MCF 10A (cell line): Measurements from ENCODE around the gene GDPD3. TPM values are rescaled to one million over a fixed set of nuclear protein-coding genes. Genes with fewer than 3 reads are reported as not detected.

Experiments used
- BruUV-seq: library from RNA; stranded (reverse); fragments of 400-500 nt; replicated peaks from 2 replicates; lab custom pipeline; 2021; lab: Mats Ljungman, UMichigan
- CTCF ChIA-PET: fragments of 300-600 bp; sonication (Branson Sonifier 250); formaldehyde crosslinking; extraction: SDS; loops from one replicate; lab custom pipeline; 2021; ENCODE audit warnings: antibody characterized with exemption, inconsistent platforms; lab: Yijun Ruan, JAX
- POLR2A ChIA-PET: fragments of 300-600, 350-650 bp; sonication (Branson Sonifier 250); formaldehyde crosslinking; extraction: SDS; loops from one replicate; lab custom pipeline; 2020; ENCODE audit warnings: antibody characterized with exemption, inconsistent platforms; lab: Yijun Ruan, JAX
- DNase-seq: peaks from one replicate; pipeline ENCODE4 v3.0.0-alpha.2; 2018; ENCODE audit not compliant: unreplicated experiment
- H3K27ac Mint-ChIP-seq: one replicate; pipeline ENCODE4 v1.8.0; 2022; ENCODE audit warnings: mild to moderate bottlenecking, low read depth, mixed read lengths; ENCODE audit not compliant: unreplicated experiment
- H3K27me3 Mint-ChIP-seq: one replicate; pipeline ENCODE4 v1.8.0; 2022; ENCODE audit warnings: mixed read lengths; ENCODE audit not compliant: insufficient read depth, unreplicated experiment
- H3K36me3 Mint-ChIP-seq: one replicate; pipeline ENCODE4 v1.8.0; 2022; ENCODE audit warnings: mild to moderate bottlenecking, moderate library complexity, mixed read lengths; ENCODE audit not compliant: insufficient read depth, unreplicated experiment
- H3K4me1 Mint-ChIP-seq: one replicate; pipeline ENCODE4 v1.8.0; 2022; ENCODE audit warnings: mixed read lengths; ENCODE audit not compliant: insufficient read depth, unreplicated experiment
- H3K4me3 Mint-ChIP-seq: one replicate; pipeline ENCODE4 v1.8.0; 2022; ENCODE audit warnings: mild to moderate bottlenecking, moderate library complexity, mixed read lengths; ENCODE audit not compliant: unreplicated experiment
- H3K9me3 Mint-ChIP-seq: one replicate; pipeline ENCODE4 v1.8.0; 2022; ENCODE audit warnings: mixed read lengths; ENCODE audit not compliant: unreplicated experiment
- intact Hi-C: fragments of 100-400 bp; cut with micrococcal nuclease; formaldehyde crosslinking; loops from 2 replicates; pipeline ENCODE4 v1.14.1; 2022
- total RNA-seq: library from RNA; stranded (reverse); gene quantifications from 2 replicates; pipeline ENCODE4 v1.2.3, GENCODE V29; 2022
- TF ChIP-seq, protein P1 (sequence below): fragments of 200-600 bp; IDR thresholded peaks from one replicate; pipeline ENCODE4 v1.8.0; 2022; ENCODE audit warnings: antibody characterized with exemption, mild to moderate bottlenecking; ENCODE audit not compliant: unreplicated experiment

Gene GDPD3
- total RNA-seq, 1 experiment from 2014 or later, result 0.49 TPM

DNA sequence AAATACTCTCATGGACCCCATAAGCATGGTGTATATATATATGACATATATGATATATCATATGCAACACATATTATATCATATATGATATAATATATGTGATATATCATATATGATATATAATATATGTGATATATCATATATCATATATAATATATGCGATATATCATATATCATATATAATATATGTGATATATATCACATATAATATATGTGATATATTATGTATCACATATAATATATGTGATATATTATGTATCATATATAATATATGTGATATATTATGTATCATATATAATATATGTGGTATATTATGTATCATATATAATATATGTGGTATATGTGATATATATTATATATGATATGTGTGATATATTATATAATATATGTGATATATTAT, 31.6 kb upstream of the GDPD3 start:
- Mint-ChIP-seq H3K4me1 (no peaks in the 10 kb centered on the region), H3K27ac (no peak overlapping the region), H3K9me3 (no peaks in the 10 kb centered on the region), H3K4me3 (no peak overlapping the region), H3K27me3 (no peaks in the 10 kb centered on the region), H3K36me3 (no peaks in the 10 kb centered on the region)
- DNase-seq, result no peak
- ChIA-PET POLR2A (no interaction called here), CTCF (no interaction called here)
- intact Hi-C loops, result no loop called here
- no TSS peak for BruUV-seq
- TF ChIP-seq, protein P1, sequence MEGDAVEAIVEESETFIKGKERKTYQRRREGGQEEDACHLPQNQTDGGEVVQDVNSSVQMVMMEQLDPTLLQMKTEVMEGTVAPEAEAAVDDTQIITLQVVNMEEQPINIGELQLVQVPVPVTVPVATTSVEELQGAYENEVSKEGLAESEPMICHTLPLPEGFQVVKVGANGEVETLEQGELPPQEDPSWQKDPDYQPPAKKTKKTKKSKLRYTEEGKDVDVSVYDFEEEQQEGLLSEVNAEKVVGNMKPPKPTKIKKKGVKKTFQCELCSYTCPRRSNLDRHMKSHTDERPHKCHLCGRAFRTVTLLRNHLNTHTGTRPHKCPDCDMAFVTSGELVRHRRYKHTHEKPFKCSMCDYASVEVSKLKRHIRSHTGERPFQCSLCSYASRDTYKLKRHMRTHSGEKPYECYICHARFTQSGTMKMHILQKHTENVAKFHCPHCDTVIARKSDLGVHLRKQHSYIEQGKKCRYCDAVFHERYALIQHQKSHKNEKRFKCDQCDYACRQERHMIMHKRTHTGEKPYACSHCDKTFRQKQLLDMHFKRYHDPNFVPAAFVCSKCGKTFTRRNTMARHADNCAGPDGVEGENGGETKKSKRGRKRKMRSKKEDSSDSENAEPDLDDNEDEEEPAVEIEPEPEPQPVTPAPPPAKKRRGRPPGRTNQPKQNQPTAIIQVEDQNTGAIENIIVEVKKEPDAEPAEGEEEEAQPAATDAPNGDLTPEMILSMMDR, result no peak

DNA sequence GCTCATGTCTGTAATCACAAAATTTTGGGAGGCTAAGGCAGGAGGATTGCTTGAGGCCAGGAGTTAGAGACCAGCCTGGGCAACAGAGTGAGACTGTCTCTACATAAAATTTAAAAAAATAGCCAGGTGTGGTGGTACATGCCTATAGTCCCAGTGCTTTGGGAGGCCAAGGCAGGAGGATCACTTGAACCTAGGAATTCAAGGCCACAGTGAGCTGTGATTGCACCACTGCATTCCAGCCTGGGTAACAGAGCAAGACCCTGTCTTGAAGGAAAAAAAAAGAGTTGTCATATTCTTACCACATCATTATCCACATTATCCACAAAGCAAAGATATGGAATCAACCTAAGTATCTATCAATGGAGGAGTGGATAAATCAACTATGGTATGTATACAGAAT, 30.7 kb upstream of the GDPD3 start:
- no peaks in the 10 kb centered on the region for H3K36me3 Mint-ChIP-seq
- CTCF ChIA-PET, result no interaction called here

DNA sequence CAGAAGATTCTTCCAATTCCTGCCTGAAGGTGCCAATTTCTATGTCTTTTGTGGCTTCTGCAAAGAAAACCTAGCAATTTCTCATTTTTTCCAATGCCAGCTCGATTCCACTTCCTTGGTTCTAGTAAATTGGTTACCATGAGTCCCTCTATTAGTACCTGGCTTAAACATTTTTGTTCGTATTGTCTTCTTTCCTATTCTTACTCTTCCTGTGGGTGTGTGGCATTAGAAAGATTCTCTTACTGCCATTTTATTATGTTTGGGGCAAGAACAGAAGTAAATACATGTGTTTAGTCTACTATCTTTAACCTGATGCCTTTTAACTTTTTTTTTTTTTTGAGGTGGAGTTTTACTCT, 30.0 kb upstream of the GDPD3 start:
- H3K27ac Mint-ChIP-seq, result no peak overlapping the region

More for the DNA sequence above, 30.7 kb upstream of the GDPD3 start:
- POLR2A ChIA-PET, result no interaction called here
- Mint-ChIP-seq H3K4me1 (no peaks in the 10 kb centered on the region), H3K27ac (no peak overlapping the region), H3K9me3 (no peaks in the 10 kb centered on the region), H3K4me3 (no peak overlapping the region), H3K27me3 (no peaks in the 10 kb centered on the region)
- TF ChIP-seq, protein P1, result no peak
- DNase-seq, result no peak
- intact Hi-C loops, result no loop called here
- no TSS peak for BruUV-seq

DNA sequence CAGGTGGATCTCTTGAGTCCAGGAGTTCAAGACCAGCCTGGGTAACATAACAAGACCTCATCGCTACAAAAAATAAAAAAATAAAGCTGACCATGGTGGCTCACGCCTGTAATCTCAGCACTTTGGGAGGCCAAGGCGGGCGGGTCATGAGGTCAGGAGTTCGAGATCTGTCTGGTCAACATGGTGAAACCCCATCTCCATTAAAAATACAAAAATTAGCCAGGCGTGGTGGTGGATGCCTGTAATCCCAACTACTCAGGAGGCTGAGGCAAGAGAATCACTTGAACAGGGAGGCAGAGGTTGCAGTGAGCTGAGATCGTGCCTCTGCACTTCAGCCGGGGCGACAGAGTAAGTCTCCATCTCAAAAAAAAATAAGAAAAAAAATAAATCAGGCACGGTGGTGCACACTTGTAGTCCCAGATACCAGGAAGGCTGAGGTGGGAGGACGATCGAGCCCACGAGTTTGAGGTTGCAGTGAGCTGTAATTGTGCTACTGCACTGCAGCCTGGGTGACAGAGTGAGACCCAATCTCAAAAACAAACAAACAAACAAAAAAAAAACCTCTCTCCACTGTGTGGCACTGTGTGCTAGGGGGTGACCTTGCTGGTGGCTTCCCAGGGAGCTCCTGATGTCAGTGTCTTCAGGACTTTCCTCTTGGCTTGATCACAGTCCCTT, 29.5 kb upstream of the GDPD3 start:
- Mint-ChIP-seq H3K27ac (no peak overlapping the region), H3K36me3 (no peaks in the 10 kb centered on the region), H3K4me1 (no peaks in the 10 kb centered on the region), H3K9me3 (no peaks in the 10 kb centered on the region), H3K4me3 (no peak overlapping the region), H3K27me3 (no peaks in the 10 kb centered on the region)
- DNase-seq, result peak; percentile 13
- BruUV-seq, result no TSS peak
- TF ChIP-seq, protein P1, result no peak
- ChIA-PET POLR2A (interaction anchor here (0.6 kb wide), 1 partner anchor 285 kb away, joined by 3 read pairs; no protein-coding TSS in a partner anchor), CTCF (no interaction called here)
- intact Hi-C loops, result no loop called here

More for the DNA sequence above, 30.0 kb upstream of the GDPD3 start:
- Mint-ChIP-seq H3K9me3 (no peaks in the 10 kb centered on the region), H3K4me3 (no peak overlapping the region), H3K27me3 (no peaks in the 10 kb centered on the region), H3K4me1 (no peaks in the 10 kb centered on the region), H3K36me3 (no peaks in the 10 kb centered on the region)
- TF ChIP-seq, protein P1, result no peak
- no TSS peak for BruUV-seq
- ChIA-PET POLR2A (interaction anchor here (0.6 kb wide), 1 partner anchor 284 kb away, joined by 3 read pairs; no protein-coding TSS in a partner anchor), CTCF (no interaction called here)
- intact Hi-C loops, result no loop called here
- DNase-seq, result no peak
